H9 (cell line): ENCODE data around the gene PPP2R2B. TPM values are rescaled to one million over a fixed set of nuclear protein-coding genes. Genes with fewer than 3 reads are reported as not detected.

ENCODE experiments used
- DNase-seq: peaks from one replicate; pipeline ENCODE4 v3.0.0-alpha.2; 2017
- H2AFZ ChIP-seq: one replicate; pipeline ENCODE4 v1.6.1; 2013; ENCODE audit warnings: mild to moderate bottlenecking, low read length, control low read depth, moderate library complexity
- H2AK5ac ChIP-seq: 2 replicates; pipeline ENCODE4 v1.6.1; 2013; ENCODE audit warnings: low read length, control low read depth, mixed read lengths; ENCODE audit not compliant: insufficient read length
- H2BK120ac ChIP-seq: one replicate; pipeline ENCODE4 v1.6.1; 2013; ENCODE audit warnings: low read depth, mild to moderate bottlenecking, low read length, control low read depth, inconsistent platforms; ENCODE audit not compliant: poor library complexity, severe bottlenecking
- H2BK12ac ChIP-seq: 2 replicates; pipeline ENCODE4 v1.6.1; 2013; ENCODE audit warnings: low read length, control low read depth, mixed read lengths, low read depth; ENCODE audit not compliant: insufficient read length
- H2BK15ac ChIP-seq: 2 replicates; pipeline ENCODE4 v1.6.1; 2013; ENCODE audit warnings: low read depth, low read length, control low read depth
- H2BK20ac ChIP-seq: one replicate; pipeline ENCODE4 v1.6.1; 2013; ENCODE audit warnings: low read depth, mild to moderate bottlenecking, low read length, control low read depth, inconsistent platforms; ENCODE audit not compliant: poor library complexity, severe bottlenecking
- H2BK5ac ChIP-seq: 2 replicates; pipeline ENCODE4 v1.6.1; 2013; ENCODE audit warnings: low read length, control low read depth, mixed read lengths; ENCODE audit not compliant: insufficient read length
- H3K14ac ChIP-seq: 2 replicates; pipeline ENCODE4 v1.6.1; 2013; ENCODE audit warnings: low read length, control low read depth; ENCODE audit not compliant: insufficient read depth
- H3K18ac ChIP-seq: 2 replicates; pipeline ENCODE4 v1.6.1; 2013; ENCODE audit warnings: low read depth, mild to moderate bottlenecking, mixed read lengths, low read length, control low read depth; ENCODE audit not compliant: insufficient read length
- H3K23ac ChIP-seq: 2 replicates; pipeline ENCODE4 v1.6.1; 2013; ENCODE audit warnings: low read length, control low read depth, mixed read lengths, low read depth; ENCODE audit not compliant: insufficient read length
- H3K23me2 ChIP-seq: 2 replicates; pipeline ENCODE4 v1.6.1; 2013; ENCODE audit warnings: low read depth, mild to moderate bottlenecking, mixed read lengths, low read length, control low read depth; ENCODE audit not compliant: insufficient read length, poor library complexity, severe bottlenecking
- H3K27ac ChIP-seq: 2 replicates; pipeline ENCODE4 v1.5.1; 2013; ENCODE audit warnings: low read length, control low read depth, mixed read lengths, low read depth; ENCODE audit not compliant: insufficient read length
- H3K27me3 ChIP-seq: 2 replicates; pipeline ENCODE4 v1.6.1; 2013; ENCODE audit warnings: low read length, control low read depth, inconsistent platforms; ENCODE audit not compliant: insufficient read depth
- H3K4ac ChIP-seq: 2 replicates; pipeline ENCODE4 v1.6.1; 2013; ENCODE audit warnings: low read depth, mild to moderate bottlenecking, control low read depth, inconsistent platforms, low read length, moderate library complexity
- H3K4me1 ChIP-seq: 2 replicates; pipeline ENCODE4 v1.6.1; 2013; ENCODE audit warnings: low read length, control low read depth, inconsistent platforms; ENCODE audit not compliant: insufficient read depth
- H3K4me2 ChIP-seq: 2 replicates; pipeline ENCODE4 v1.6.1; 2013; ENCODE audit warnings: low read length, control low read depth, mixed read lengths; ENCODE audit not compliant: insufficient read length, insufficient read depth
- H3K56ac ChIP-seq: 2 replicates; pipeline ENCODE4 v1.6.1; 2013; ENCODE audit warnings: low read depth, mild to moderate bottlenecking, mixed read lengths, low read length, control low read depth; ENCODE audit not compliant: insufficient read length
- H3K79me1 ChIP-seq: 2 replicates; pipeline ENCODE4 v1.6.1; 2013; ENCODE audit warnings: low read depth, mild to moderate bottlenecking, moderate library complexity, low read length, control low read depth, inconsistent platforms; ENCODE audit not compliant: insufficient read depth, poor library complexity, severe bottlenecking
- H3K79me2 ChIP-seq: 2 replicates; pipeline ENCODE4 v1.6.1; 2013; ENCODE audit warnings: low read length, control low read depth, inconsistent platforms; ENCODE audit not compliant: insufficient read depth
- H3K9ac ChIP-seq: 2 replicates; pipeline ENCODE4 v1.6.1; 2013; ENCODE audit warnings: low read length, control low read depth, mixed read lengths; ENCODE audit not compliant: insufficient read length; ENCODE audit errors: extremely low read depth
- H3K9me3 ChIP-seq: one replicate; pipeline ENCODE4 v1.6.1; 2013; ENCODE audit warnings: low read depth, low read length, inconsistent platforms; ENCODE audit not compliant: control insufficient read depth
- H3T11ph ChIP-seq: one replicate; pipeline ENCODE4 v1.6.1; 2013; ENCODE audit warnings: mild to moderate bottlenecking, low read length, control low read depth, inconsistent platforms
- H4K20me1 ChIP-seq: one replicate; pipeline ENCODE4 v1.6.1; 2013; ENCODE audit not compliant: control insufficient read depth, insufficient read length, insufficient read depth
- H4K5ac ChIP-seq: 2 replicates; pipeline ENCODE4 v1.6.1; 2013; ENCODE audit warnings: low read depth, mild to moderate bottlenecking, mixed read lengths, low read length, control low read depth; ENCODE audit not compliant: insufficient read length
- H4K8ac ChIP-seq: replicated peaks from 2 replicates; pipeline ENCODE4 v1.6.1; 2013; ENCODE audit warnings: low read length, control low read depth, mixed read lengths, low read depth; ENCODE audit not compliant: insufficient read length
- H4K91ac ChIP-seq: 2 replicates; pipeline ENCODE4 v1.6.1; 2013; ENCODE audit warnings: low read depth, mild to moderate bottlenecking, moderate library complexity, mixed read lengths, low read length, control low read depth; ENCODE audit not compliant: insufficient read length
- H3K27ac Mint-ChIP-seq, 3 experiments: 2 replicates in 2 of 3; 3 replicates in 1 of 3; pipeline ENCODE4 v1.8.0; 2020 to 2021; ENCODE audit warnings: mixed read lengths in 3 of 3, mild to moderate bottlenecking in 1 of 3, moderate library complexity in 1 of 3
- H3K27me3 Mint-ChIP-seq: 2 replicates; pipeline ENCODE4 v1.8.0; 2021; ENCODE audit warnings: low read depth, mild to moderate bottlenecking, moderate library complexity, mixed read lengths
- H3K36me3 Mint-ChIP-seq, 3 experiments: 2 replicates in 2 of 3; 3 replicates in 1 of 3; pipeline ENCODE4 v1.8.0; 2020 to 2021; ENCODE audit warnings: low read depth in 3 of 3, mixed read lengths in 3 of 3; ENCODE audit not compliant: insufficient read depth in 1 of 3
- H3K4me1 Mint-ChIP-seq, 2 experiments: 2 replicates each; pipeline ENCODE4 v1.8.0; 2020; ENCODE audit warnings: mixed read lengths in 2 of 2
- H3K4me3 Mint-ChIP-seq, 2 experiments: 2 replicates in 1 of 2; 3 replicates in 1 of 2; pipeline ENCODE4 v1.8.0; 2020 to 2021; ENCODE audit warnings: mild to moderate bottlenecking in 2 of 2, mixed read lengths in 2 of 2, moderate library complexity in 1 of 2
- H3K9me3 Mint-ChIP-seq, 2 experiments: 2 replicates in 1 of 2; 3 replicates in 1 of 2; pipeline ENCODE4 v1.8.0; 2020; ENCODE audit warnings: mild to moderate bottlenecking in 2 of 2, mixed read lengths in 2 of 2, moderate library complexity in 1 of 2
- CTCF ChIP-seq: fragments of 200-600 bp; sonication (generic); conservative IDR thresholded peaks from 3 replicates; pipeline ENCODE4 v1.8.0; 2021; ENCODE audit warnings: antibody characterized with exemption, mild to moderate bottlenecking
- WGBS: extraction: QIAGEN DNeasy Blood & Tissue Kit; methylation state at CpG from one replicate; pipeline ENCODE4 v1.1.7; 2013; ENCODE audit warnings: missing lambda C conversion rate, low lambda C conversion rate, mixed read lengths; ENCODE audit not compliant: insufficient read length; ENCODE audit errors: extremely low coverage; 5-methylcytosine and 5-hydroxymethylcytosine counted together
- total RNA-seq: library from RNA; stranded (reverse); gene quantifications from 2 replicates; pipeline ENCODE4 v1.2.1, GENCODE V29; 2021

The PPP2R2B gene
- total RNA-seq, 1 experiment from 2014 or later = 14.3 TPM

- Histone ChIP-seq H4K20me1 (no peaks in the 10 kb centered on the region), H3K79me1 (no peaks in the 10 kb centered on the region), H2BK5ac (no peak overlapping the region), H3K18ac (no peak overlapping the region), H4K91ac (no peak overlapping the region), H2AFZ (no peak overlapping the region), H3K14ac (no peak overlapping the region), H3K4me1 (no peaks in the 10 kb centered on the region), H3K4ac (no peak overlapping the region), H3T11ph (no peak overlapping the region), H2AK5ac (no peak overlapping the region), H3K79me2 (no peaks in the 10 kb centered on the region), H2BK20ac (no peak overlapping the region), H2BK120ac (no peak overlapping the region), H3K4me2 (no peak overlapping the region), H3K27ac (no peak overlapping the region), H2BK12ac (no peak overlapping the region), H3K23ac (no peak overlapping the region), H2BK15ac (no peak overlapping the region), H3K27me3 (no peaks in the 10 kb centered on the region), H3K9ac (no peak overlapping the region), H3K23me2 (no peaks in the 10 kb centered on the region), H3K56ac (no peak overlapping the region), H4K8ac (no peak overlapping the region), H3K9me3 (no peaks in the 10 kb centered on the region), H4K5ac (no peak overlapping the region)
- Mint-ChIP-seq H3K4me1 (no peaks in the 10 kb centered on the region), H3K27me3 (no peaks in the 10 kb centered on the region), H3K9me3 (no peaks in the 10 kb centered on the region), H3K36me3 (no peaks in the 10 kb centered on the region), H3K27ac (no peak overlapping the region), H3K4me3 (no peak overlapping the region)
- WGBS = no CpG with 5 or more reads among the region's 2 CpGs
- DNase-seq = no peak
- no peak for TF ChIP-seq CTCF
These were observed 329.6 kb downstream of the PPP2R2B start for GRCh38 chr5:146548781-146549449.
